Activated CD4-positive, alpha-beta T cell treated with anti-CD3 and anti-CD28 coated beads for 24 hours (primary cell): ENCODE results near the gene MEGF11.

Experiments
- DNase-seq, 2 donors: peaks; one replicate each; pipeline ENCODE4 v3.0.0-alpha.2; 2020; ENCODE audit warnings: low read depth in 2 of 2

The MEGF11 gene

GRCh38 chr15:66144978-66145725 is 108.4 kb downstream of the MEGF11 start:
- no peak for DNase-seq

DNA sequence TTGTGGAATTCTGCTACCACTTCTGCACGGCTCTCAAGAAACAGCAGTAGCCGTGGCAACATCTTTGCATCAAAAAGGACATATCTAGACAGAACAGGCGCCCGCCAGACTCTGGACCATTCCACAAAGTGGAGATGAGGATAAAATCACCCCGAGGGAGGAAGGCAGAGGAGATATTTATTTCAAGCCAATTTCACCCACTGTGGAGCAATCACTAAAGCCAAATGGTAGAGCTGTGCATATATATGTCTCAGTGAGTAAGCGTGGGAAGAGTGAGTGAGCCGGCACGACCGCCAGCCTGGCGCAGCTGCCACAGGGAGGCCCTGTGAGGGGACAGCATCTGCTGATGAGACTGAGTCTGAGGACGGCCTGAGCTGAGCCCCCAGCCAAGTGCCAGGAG is 111.3 kb downstream of the MEGF11 start:
- DNase-seq = no peak

DNA sequence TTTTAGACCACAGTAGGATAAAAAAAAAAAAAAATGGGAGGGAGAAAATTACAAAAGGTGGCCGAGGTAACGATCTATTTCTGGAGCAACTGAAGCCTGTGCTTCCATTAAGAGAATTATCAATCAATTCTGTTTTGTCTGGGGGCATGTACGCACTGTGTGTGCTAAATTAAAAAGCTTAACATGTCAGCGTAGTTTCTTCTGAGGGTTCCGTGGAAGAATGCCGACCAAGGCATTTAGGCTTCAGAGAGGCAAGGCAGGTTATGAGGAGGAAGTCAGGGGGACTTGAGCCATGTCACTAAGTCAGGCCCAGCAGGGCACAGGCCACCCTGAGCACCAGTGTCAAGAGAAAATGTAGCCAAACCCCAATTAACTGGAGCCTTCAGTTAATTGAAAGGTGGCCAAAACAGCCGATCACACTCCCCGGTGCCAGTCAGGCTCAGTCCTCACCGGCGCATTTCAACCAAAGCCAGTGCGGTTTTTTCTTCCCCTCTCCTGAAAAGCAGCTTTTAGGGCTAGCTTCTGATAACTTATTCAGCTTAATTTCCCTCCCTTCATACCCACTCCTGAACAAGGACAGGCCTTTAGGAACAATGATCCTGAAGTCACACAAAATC is 113.9 kb downstream of the MEGF11 start:
- DNase-seq = no peak

DNA sequence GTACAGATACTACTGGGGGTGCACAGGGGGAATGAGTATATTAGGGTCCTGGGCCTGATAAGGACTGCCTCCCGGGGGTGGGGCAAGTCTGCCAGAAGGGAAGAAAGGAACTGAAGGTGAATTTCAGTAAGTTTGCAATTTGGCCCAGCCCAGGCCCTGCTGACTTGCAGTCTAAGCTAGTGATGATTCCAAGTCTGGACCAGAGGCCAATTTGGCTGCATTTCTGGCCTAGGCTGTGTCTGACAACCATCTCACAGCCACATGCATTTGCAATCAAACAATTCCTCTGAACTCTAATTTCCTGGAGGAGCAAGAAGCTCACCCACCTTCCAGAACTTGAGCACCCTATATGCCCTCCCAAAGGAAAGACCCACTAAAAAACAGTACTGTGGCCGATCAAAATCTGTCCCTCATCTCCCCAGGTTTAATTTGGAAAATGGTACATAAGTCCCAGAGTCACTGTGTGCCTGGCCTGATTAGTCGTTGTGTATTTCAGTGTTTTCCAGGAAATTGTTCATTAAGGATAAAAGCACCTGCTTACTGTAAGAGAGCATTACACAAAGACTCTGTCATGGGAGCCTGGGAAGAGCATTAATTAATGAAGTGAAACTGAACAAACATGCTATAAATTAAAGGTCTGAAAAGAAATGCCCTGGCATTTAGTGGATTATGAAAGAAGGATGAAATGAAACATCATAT is 114.5 kb downstream of the MEGF11 start:
- no peak for DNase-seq

- DNase-seq = no peak
Measured at GRCh38 chr15:66138096-66138783, 115.3 kb downstream of the MEGF11 start.

GRCh38 chr15:66136948-66137347 is 116.6 kb downstream of the MEGF11 start:
- DNase-seq = no peak

DNA sequence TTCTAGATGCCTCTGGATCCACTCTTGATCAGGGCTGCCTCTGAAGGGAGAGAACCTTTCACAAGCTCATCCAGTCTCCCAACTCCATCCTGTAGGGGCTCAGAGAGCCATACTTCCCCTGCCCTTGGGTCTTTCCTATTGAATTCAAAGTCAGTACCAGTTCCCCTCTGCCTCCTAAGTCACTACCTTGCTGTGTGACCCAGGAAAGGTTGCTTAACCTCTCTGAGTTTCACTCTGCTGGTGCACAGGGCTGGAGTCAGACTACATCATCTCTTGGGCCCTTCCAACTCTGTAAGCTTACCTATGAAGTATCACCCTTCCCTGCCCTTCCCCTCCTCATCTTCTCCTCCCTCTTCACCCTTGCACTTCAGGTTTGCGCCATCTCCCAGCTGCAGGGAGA is 117.9 kb downstream of the MEGF11 start:
- no peak for DNase-seq

DNA sequence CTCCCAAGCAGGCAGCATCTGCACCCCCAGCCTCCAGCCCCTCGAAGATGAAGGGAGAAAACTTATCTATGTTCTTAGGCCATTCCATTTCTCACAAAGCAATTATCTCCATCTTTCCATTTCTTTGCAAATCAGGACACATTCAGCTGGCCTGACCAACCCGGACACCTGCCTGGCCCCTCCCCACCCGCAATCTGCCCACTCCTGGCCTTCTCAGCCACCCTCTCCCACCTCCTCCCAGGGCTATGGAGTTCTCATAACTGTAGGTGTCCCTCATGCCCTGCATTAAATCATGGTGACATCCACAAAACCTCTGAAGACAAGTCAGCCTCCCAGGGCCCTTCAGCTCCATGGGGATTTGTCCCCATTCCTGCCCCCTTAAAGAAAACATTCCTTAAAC is 119.3 kb downstream of the MEGF11 start:
- DNase-seq = no peak

DNA sequence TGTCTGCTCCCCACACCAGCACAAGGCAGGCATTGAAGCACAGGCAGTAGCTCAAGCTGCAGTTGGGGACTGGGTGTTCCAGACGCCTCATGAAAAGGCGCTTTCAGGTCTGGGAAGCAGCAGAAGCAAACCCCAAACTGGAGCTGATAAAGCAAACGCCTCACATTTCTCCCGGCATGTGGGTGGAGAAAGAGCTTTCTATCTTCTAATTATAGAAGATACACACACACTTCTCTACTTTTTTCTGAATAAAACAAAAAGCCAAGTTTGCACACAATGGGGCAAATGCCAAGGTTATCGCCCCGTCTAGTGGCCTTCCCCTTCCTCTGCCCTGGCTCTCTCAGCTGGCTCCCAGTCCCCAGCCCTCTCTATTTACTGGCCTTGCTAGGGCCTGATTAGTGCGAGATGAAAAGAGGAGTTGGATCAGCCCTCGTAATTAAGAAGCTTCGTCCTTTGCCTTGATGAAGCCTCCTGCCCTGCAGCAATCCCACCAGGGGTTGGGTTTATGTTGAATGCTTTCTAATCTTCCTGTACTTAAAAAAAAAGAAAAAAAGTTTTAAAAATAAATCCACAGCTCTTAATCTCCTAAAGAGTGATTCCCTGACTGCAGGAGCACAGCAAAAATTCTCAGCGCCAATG is 120.2 kb downstream of the MEGF11 start:
- no peak for DNase-seq

- no peak for DNase-seq
Measured at GRCh38 chr15:66132251-66132816, 121.2 kb downstream of the MEGF11 start.

DNA sequence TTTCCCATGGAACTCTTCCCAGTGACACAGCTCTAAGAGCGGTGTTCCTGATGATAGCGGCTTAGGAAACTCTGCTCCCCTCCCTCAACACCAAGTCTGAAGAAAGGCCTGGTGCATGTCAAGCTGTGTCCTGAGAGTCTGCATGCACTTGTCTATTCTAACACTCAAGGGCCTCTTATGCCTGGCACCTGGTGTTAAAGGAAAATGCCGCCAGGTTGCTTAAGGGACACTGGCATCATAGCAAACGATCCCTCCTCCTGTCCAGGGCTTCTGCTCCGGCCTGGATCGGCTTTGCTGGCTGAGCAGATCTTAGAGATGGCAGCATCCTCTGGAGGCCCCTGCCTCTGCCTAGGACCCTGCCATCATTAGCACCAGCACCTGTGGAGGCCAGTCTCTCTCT is 121.7 kb downstream of the MEGF11 start:
- DNase-seq = no peak

GRCh38 chr15:66131200-66131599 is 122.3 kb downstream of the MEGF11 start:
- no peak for DNase-seq

DNA sequence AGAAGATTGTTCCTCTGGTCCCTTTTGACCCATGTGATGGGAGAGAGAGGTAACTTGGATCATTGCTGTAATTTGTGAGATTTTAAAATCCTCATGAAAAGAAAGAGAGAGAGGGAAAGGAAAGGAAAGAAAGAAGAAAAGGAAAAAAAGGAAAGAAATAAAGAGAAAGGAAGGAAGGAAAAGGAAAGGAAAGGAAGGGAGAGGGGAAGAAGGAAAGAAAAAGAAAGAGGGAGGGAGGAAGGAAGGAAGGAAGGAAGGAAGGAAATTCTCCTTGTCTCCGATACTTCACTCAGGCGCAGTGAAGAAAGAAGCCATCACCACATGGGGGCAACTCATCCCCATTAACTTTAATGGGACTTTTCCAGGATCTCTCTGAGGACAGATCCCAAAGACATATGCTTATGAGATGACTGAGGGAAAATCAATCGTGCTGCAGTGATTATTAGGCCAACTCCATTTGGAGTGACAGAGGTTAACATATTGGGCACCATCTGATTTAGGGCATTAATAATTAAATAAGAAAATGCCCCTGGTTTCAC is 123.0 kb downstream of the MEGF11 start:
- no peak for DNase-seq

- no peak for DNase-seq
Measured at GRCh38 chr15:66129586-66129985, 124.0 kb downstream of the MEGF11 start.

GRCh38 chr15:66128116-66128680 is 125.4 kb downstream of the MEGF11 start:
- DNase-seq = no peak

- no peak for DNase-seq
Measured at GRCh38 chr15:66126456-66126855, 127.1 kb downstream of the MEGF11 start.

DNA sequence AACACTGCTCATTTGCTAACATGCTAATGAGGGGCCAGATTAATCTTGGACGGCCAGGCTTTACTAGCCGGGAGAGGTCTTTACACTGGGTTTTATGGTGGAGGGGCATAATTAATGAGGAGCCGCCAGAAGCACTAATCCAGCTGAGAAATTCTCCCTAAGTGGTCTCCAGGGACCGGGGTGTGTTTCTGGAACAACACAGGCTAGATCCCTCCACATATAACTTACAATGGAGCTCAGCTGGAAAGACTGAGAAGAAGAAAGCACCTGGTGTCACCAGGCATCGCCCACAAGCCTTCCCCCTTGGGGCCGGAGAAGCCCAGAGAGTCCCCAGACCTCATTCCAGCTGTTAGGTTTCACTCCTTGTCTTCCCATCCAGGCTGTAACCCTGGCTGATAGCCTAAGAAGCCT is 127.5 kb downstream of the MEGF11 start:
- no peak for DNase-seq

- no peak for DNase-seq
Measured at GRCh38 chr15:66124651-66125050, 128.9 kb downstream of the MEGF11 start.

GRCh38 chr15:66123799-66124198 is 129.8 kb downstream of the MEGF11 start:
- no peak for DNase-seq

DNA sequence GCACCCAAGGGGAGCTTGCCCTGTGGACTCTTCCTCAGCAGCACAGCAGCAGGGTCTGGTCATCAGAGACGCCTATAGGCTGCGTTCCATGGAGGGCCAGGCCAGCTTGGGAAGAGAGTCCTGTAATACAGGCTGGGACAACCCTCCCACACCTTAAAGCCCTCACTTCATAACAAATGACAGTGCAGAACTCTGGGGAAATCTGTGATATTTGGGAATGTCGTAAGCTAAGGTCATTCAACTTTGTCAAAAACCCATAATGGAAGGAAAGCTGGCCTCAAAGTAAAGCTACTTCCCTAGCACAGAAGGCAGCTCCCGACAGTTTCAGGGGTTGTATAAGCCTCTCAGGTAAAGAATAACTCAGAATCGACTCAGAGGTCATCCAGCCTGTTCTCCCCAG is 133.1 kb downstream of the MEGF11 start:
- no peak for DNase-seq

DNA sequence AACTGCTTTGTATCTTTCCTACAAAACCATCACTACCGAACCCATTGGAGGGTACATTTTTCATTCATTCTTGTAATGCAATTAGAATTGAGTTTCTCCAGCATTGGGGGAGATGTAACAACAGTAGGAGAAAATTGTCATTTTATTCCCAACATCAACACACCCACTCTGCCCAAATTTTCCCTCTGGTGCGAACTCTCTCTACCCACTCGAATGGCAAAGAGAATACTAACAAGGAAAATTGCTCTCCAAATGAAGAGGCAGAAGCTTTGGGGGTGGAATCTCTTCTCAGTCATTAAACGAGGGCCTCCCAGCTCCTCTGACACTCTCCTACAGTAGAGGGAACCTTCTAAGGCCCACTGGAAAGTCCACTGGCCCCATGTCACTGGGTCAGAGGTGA is 135.7 kb downstream of the MEGF11 start:
- no peak for DNase-seq
